ENCODE results near the gene INKA1. TPM values are rescaled to one million over a fixed set of nuclear protein-coding genes. Genes with fewer than 3 reads are reported as not detected.
"Not testable (repeated sequence)": the region's sequence is repeated elsewhere in the genome, so short reads cannot be mapped to it uniquely, and the experiment has no call there.

INKA1 gene
- total RNA-seq: 0.63 TPM

DNA sequence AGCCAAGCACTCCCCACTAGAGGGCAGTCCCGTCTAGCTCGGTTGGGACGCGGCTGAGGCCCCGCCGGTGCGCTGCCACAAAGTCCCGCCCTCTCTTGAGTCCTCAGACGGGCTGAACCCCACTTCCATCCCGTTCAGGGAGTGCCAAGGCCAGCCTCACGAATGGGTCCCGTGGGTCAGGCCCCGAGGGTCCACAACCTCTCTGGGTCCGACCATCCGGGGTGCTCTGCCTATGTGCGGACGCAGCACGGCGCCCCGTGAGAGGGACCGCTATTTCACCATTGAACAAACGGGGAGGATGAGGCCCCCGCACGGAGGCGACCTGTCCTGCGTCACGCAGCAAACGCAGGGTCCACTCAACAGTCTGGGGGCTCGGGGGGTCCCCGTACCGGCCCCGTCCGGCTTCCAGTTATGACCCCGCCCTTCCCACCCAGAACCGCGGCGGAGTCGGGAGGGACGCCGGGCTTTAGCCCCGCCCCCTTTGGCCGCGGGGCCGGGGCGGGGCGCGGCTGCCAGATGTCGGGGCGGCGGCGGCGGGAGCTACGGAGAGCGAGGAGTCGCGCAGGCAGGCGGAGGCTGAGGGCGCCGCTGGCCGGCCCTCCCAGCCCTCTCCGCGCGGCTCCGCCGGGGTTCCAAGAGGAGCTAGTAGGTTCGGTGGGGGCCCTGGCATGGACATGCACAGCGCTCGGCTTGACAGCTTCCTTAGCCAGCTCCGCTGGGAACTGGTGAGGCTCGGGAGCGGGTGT is at the start of gene INKA1:
Gene INKA1 (plus strand): TSS at position 543 of the 746 bp plus-strand sequence. CDS start 132 bp downstream, at position 675.
- peak; percentile 87 for DNase-seq (ENCODE audit: low spot score)
- ATAC-seq: peak; percentile 90

DNA sequence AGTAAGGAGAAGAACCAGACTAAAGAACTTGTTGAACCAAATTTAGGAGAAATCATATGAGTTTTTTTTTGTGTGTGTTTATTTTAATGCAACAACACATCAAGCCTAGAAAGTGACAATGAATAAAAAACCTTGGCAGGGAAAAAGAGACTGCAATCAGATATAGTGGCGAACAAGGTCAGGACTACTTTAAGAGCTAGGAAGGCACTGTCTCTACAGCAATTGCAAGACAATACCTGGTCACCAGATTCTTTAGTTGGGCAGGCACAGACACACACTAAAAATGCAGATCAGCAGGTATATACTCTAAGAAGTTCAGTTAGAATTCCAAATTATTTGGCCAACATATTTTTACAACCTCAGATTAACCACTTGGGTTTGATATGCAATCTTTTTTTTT is 48.5 kb upstream of the INKA1 start:
- ATAC-seq (no peak), DNase-seq (ENCODE audit: low spot score) (no peak)

DNA sequence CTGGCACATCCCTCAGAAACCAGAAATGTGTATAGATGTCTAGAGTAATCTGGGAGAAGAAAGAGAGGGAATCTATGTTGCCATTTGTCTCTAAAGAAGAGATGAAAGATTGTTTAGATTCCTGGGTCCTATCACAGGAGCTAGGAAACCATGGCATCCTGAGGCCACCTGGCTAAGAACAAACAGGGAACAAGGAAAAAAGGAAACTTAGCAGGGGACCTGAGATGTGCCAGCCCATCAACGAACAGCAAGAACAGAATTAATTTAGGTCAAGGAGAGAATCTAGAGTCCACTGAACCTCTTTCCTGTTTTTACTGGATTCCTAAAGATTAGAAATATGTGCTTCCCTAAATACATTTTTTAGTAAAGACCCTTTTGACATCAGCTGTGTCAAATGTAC is 47.0 kb upstream of the INKA1 start:
- DNase-seq (ENCODE audit: low spot score) (no peak), ATAC-seq (no peak)

DNA sequence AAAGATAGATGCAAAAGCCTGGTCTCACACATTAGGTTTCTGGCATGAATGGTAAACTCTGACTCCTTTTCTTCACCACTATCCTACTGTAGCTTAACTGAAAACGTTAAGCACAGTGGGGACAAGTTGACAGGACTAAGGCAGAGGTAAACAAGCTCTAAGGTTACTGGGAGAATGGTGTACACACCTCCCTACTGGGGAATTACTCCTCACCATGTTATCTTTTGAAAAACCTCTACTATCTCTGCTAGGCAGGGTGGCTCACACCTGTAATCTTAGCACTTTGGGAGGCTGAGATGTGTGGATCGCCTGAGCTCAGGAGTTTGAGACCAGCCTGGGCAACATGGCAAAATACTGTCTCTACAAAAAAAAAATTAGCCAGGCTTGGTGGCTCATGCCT is 45.9 kb upstream of the INKA1 start:
- ATAC-seq: no peak
- DNase-seq (ENCODE audit: low spot score): no peak

DNA sequence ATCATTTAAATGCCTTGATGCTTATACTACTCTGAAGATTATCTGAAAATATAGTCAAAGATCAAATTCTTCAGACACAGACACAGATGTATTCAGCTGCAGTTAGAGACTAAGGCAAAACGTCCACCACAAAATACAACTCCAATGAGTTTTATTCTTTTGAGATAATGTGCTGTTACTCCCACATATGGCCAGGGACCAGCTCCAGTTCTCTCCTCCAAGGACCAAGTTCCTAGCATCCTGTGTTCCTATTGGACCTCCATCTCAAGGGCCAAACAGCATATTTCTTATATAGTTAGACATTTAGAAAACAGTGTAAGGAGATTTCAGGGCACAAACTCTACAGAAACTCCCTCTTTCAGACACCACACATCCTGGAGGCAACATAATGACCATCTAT is 43.8 kb upstream of the INKA1 start:
- DNase-seq (ENCODE audit: low spot score): no peak
- ATAC-seq: no peak

DNA sequence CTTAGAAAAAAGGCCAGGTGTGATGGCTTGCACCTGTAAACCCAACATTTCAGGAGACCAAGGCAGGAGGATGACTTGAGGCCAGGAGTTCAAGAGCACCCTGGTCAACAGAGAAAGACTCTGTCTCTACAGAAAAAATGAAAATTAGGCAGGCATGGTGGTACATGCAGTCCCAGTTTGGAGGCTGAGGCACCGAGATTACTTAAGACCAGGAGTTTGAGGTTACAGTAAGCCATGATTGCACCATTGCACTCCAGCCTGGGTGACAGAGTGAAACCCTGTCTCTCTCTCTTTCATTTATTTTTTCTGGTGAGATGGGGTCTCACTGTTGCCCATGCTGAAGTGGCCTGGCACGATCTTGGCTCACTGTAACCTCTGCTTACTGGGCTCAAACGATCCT is 41.4 kb upstream of the INKA1 start:
- no peak for ATAC-seq

DNA sequence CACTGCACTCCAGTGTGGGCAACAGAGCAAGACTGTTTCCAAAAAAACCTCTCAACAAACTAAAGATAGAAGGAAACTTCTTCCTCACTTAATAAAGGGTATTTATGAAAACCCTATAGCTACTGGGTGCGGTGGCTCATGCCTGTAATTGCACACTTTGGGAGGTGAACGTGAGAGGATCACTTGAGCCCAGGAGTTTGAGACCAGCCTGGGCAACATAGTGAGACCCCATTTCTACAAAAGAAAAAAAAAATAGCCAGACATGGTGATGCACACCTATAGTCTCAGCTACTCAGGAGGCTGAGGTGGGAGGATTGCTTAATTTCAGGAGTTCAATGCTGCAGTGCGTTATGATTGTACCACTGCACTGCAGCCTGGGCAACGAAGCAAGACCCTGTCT is 39.1 kb upstream of the INKA1 start:
- DNase-seq (ENCODE audit: low spot score) (no peak), ATAC-seq (no peak)

More for the DNA sequence above, 41.4 kb upstream of the INKA1 start:
- peak; percentile 7 for DNase-seq (ENCODE audit: low spot score)

DNA sequence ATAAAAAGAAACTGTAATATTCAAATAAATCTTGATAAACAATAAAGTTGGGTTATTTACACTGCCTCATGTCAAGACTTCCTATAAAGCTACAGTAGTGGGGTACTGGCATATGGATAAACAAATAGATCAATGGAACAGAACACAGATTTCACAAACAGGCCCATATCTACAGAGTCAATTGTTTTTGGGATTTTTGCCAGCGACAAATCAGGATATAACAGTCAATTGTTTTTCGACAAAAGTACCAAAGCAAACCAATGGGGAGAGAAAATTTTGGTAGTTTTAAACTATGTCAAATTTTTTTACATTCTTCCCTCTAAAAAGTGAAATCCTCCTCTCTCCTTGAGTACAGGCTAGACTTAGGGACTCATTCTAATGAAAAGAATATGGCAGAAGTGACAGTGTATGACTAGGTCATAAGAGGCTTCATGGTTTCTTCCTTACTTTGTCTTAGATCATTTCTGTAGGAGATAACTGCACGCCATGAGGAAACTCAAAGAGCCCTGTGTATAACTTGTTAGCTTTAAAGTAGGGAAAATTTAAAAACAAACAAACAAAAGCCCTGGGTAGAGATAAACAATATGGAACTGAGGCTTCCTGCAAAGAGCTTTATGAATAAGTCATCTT is 33.7 kb upstream of the INKA1 start:
- ATAC-seq: no peak
- DNase-seq (ENCODE audit: low spot score): no peak

DNA sequence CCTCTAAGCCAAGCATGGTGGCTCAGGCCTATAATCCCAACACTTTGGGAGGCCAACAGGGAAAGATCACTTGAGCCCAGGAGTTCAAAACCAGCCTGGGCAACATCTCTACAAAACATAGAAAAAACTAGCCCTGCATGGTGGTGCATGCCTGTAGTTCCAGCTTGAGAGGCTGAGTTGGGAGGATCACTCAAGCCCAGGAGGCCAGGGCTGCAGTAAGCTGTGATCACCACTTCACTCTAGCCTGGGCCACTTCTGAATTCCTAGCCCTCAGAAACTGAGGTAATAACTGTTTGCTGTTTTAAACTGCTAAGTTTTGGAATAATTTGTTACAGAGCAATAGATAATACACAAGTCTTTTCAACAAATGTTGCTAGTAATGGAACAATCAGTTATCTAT is 33.1 kb upstream of the INKA1 start:
- DNase-seq (ENCODE audit: low spot score) (peak; percentile 12), ATAC-seq (no peak)

DNA sequence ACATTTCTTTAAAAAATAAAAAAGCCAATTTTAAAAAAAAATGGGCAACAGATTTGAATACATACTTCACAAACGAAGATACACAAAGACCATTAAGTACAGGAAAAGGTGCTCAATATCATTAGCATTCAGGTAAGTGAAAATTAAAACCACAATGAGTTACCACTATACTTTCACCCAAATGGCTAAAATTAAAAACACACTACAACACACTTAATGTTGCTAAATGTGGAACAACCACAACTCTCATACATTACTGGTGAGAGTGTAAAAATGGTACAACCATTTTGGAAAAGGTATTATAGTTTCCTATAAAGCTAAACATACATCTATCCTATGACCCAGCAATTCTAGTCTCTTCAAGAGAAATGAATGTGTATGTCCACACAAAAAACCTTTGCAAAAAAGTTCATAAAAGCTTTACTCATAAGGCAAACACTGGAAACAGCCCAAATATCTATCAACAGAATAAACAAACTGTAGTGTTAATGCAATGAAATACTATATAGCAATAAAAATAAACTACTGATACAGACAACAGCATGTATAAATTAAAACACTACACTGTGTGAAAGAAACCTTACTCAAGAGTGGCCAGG is 31.6 kb upstream of the INKA1 start:
- ATAC-seq: no peak

DNA sequence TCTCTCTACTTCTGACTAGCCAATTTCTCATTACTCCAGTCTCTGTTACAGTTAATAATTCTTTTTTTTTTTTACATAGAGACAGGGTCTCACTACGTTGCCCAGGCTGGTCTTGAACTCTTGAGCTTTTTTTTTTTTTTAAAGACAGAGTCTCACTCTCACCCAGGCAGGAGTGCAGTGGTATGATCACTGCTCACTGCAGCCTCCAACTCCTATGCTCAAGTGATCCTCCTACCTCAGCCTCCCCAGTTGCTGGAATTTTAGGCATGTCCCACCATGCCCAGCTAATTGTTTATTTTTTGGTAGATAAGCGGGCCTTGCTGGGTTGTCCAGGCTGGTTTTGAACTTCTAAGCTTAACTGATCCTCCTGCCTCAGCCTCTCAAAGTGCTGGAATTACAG is 30.4 kb upstream of the INKA1 start:
- DNase-seq (ENCODE audit: low spot score): peak; percentile 12
- no peak for ATAC-seq

More for the DNA sequence above, 31.6 kb upstream of the INKA1 start:
- DNase-seq (ENCODE audit: low spot score): no peak

DNA sequence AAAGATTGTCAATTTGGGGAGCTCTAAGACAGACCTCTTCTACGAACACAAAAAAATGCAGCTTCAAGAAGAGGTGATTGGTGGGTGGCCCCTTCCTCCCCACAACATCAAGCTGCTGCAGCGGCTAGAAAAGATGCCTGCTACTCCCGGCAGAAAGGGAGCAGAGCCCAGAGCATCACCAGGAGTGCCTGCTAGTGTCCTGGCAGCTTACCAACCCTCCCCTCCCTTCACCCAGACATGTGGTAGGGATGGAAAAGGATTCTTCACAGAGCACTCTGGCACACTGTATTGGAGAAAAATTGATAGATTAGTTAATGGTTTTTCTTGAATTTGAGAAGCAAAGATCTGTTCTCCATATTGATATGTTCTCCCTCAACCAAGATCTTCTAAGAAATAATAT is 27.5 kb upstream of the INKA1 start:
- no peak for DNase-seq (ENCODE audit: low spot score)
- no peak for ATAC-seq

DNA sequence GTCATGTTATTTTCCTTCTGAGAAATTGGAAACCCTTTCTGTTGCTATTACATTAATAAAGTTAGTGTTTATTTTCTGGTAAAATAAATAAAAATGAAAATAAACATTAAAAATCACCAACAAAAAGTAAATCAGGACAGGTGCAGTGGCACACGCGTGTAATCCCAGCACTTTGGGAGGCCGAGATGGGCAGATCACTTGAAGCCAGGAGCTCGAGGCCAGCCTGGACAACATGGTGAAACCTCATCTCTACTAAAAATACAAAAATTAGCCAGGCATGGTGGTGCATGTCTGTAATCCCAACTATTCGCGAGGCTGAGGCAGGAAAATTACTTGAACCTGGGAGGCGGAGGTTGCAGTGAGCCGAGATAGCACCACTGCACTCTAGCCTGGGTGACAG is 27.0 kb upstream of the INKA1 start:
- not testable (repeated sequence) for DNase-seq (ENCODE audit: low spot score); ATAC-seq

DNA sequence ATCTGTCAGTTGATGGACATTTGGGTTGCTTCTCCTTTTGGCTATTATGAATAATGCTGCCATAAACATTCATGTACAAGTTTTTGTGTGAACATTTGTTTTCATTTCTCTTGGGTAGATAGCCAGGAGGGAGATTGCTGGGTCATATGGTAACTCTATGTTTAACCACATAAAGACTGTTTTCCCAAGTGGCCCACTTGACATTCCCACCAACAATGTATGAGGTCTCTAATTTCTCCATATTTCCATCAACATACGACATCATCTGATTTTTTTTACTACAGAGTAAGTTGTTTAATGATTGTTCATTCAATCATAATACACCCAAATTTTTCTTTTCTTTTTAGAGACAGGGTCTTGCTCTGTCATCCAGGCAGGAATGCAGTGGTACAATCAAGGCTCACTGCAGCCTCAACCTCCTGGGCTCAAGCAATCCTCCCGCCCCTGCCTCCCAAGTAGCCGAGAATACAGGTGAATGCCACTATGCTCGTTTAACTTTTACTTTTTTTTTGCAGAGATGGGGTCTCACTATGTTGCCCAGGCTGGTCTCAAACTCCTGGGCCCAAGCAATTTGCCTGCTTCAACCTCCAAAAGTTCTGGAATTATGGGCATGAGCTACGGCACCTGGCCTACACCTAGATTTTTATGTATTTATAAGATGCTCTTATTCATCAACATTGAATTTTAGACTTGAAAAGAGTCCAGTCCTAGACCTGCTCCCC is 23.5 kb upstream of the INKA1 start:
- ATAC-seq (no peak), DNase-seq (ENCODE audit: low spot score) (no peak)

DNA sequence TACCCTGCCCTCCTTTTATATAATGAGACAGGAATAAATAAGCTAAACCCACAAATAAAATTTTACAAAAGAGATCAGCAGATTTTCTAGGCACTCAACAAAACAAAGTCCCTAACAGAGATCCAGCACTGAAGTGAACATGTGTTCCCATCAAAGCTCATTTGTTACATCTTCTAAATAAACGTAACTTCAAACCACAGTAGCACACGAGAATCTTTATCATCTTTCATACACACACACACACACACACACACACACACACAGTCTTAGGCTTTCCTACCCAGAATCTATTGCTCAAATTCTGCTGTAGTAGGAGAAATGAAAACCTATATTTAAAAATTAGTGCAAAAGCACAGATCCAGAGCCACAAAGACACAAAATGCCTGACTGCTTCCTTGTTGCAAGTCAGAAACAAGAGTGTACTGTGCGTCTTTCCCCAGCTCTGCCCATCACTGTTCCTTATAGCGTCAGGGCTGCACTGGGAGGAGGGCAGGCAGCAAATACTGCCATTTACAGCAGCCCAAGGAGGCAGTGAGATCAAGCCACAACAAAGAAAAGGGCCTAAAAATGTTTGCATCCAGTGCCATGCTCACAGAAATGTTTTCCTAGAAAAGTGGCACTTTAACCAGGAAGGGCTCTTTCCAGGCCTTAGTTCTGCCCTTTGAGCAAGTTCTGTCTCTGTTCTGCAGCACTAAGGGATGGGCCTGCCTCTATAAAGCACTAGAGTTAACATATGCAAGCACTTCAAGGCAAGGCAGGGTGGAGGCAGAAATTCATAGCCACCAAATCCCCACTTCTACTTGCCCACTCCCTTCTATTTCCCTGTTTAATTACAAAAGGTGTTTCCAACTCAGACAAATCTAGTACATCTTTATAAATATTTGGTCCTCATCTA is 22.7 kb upstream of the INKA1 start:
- DNase-seq (ENCODE audit: low spot score): no peak
- ATAC-seq: no peak

DNA sequence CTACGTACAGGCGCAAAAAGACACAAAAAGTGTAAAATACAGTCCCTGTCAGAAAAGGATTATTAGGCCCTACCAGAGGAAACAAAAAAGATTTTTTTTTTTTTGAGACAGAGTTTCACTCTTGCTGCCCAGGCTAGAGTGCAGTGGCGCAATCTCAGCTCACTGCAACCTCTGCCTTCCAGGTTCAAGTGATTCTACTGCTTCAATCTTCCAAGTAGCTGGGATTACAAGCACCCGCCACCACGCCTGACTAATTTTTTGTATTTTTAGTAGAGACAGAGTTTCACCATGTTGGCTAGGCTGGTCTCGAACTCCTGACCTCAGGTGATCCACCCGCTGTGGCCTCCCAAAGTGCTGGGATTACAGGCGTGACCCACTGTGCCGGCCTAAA is 22.1 kb upstream of the INKA1 start:
- not testable (repeated sequence) for ATAC-seq; DNase-seq (ENCODE audit: low spot score)

DNA sequence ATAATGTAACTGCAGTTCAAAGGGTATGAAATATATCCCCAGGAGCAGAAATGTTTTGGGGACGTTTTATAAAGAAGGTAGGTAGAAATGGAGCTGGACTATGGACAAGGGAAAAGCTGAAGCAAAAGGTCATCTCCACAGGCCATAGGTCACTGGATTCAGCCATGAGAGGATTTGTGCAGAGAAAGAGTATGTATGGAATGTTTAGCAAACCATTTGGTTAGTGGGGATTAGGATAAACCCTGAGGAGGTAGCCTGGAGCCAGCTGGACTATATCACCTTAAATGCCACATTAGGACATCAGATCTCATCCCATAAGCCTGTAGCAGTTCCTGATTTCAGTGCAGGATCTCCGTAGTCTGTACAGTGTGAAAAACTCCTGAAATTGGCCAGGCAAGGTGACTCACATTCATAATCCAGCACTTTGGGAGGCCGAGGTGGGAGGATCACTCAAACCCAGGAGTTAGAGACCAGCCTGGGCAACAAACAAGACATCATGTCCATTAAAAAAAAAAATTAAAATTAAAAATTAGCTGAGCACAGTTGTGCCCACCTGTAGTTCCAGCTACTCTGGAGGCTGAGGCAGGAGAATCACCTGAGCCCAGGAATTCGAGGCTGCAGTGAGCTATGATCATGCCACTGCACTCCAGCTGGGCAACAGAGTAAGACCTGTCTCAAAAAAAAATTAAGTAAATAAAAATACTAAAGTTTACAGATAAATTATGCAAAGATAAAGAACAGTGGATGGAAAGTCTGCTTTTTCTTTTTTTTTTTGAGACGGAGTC is 21.5 kb upstream of the INKA1 start:
- no peak for DNase-seq (ENCODE audit: low spot score)
- no peak for ATAC-seq

DNA sequence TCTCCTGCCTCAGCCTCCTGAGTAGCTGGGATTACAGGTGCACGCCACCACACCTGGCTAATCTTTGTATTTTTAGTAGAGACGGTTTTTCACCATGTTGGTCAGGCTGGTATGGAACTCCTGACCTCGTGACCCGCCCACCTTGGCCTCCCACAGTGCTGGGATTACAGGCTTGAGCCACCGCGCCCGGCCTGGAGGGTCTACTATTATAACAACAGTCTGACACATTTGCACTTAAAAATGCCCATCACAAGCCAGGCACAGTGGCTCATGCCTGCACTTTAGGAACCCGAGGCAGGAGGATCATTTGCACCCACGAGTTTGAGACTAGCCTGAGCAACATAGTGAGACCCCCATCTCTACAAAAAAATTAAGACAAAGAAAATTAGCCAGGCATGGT is 20.8 kb upstream of the INKA1 start:
- not testable (repeated sequence) for DNase-seq (ENCODE audit: low spot score); ATAC-seq

DNA sequence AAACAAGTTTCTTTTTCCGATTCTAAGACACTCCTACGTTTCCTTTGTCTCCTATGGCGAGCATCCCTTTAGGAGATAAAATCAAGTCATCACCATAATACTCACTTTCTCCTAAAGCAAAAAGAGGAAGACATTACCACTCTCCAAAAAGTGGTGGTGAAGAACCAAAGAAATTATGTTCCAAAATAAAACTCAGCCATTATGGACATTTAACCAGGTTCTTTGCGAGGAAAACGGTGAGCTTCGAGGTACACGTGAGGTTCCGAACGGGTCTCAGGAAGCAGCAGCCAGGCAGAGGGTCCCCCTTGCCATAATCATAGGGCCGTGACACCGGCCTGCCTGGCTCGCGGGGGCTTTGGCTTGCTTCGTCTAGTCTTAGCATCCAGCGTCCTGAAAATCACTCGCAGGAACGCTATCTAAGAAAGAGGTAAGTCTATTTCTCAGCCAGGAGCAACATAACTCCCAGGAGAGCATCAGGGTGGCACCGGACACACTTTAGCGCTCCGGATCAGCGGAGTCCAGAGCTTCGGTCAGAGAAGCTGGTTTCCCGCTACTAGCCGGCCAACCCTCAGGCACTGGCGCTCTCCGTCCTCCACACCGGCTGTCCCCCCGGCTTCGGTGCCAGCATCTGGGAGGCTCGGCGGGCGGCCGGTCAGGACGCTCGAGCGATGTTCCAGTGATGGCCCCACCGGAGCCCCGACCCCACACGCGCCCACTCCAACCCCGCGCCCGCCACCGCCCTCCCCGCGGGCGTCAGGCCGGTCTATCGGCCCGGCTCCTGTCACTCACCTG is 17.3 kb upstream of the INKA1 start:
- ATAC-seq (peak; percentile 61), DNase-seq (ENCODE audit: low spot score) (no peak)

Measured in left lobe of liver (tissue), 2 donors.